DOHH2 (cell line): Measurements from ENCODE around the gene CDAN1.

Experiments
- CTCF ChIP-seq: fragments of 200-600 bp; sonication (generic); IDR thresholded peaks from one replicate; pipeline ENCODE4 v1.5.1; 2014; ENCODE audit warnings: antibody characterized with exemption, mild to moderate bottlenecking, low read depth, low read length; ENCODE audit not compliant: poor library complexity, severe bottlenecking
- EZH2phosphoT487 ChIP-seq: fragments of 200-600 bp; sonication (generic); IDR thresholded peaks from 2 replicates; pipeline ENCODE4 v1.6.1; 2017; ENCODE audit warnings: borderline replicate concordance, mild to moderate bottlenecking, antibody characterized with exemption, low read length, moderate library complexity, mixed read lengths

- no peak for TF ChIP-seq CTCF
- TF ChIP-seq EZH2phosphoT487, result no peak
Measured at GRCh38 chr15:42674472-42674871, 62.5 kb downstream of the CDAN1 start.
